HepG2 (cell line): ENCODE data around the gene TMEM38A. TPM values are rescaled to one million over a fixed set of nuclear protein-coding genes. Genes with fewer than 3 reads are reported as not detected.

ENCODE experiments used
- ATAC-seq: fragments of 200-7000 bp; cut with Tn5 transposase; 3 replicates; pipeline ENCODE4 v1.9.1; 2020; ENCODE audit warnings: mild to moderate bottlenecking, moderate library complexity
- BruUV-seq: library from RNA; stranded (reverse); fragments of 400-500 nt; replicated peaks from 2 replicates; lab custom pipeline; 2021; lab: Mats Ljungman, UMichigan
- CTCF ChIA-PET: fragments of 300-600 bp; formaldehyde crosslinking; extraction: SDS; loops from one replicate; lab custom pipeline; 2021; ENCODE audit warnings: low total read pairs, inconsistent platforms, low intra/inter-chr PET ratio; lab: Yijun Ruan, JAX
- POLR2A ChIA-PET: fragments of 350-600 bp; sonication (Branson Sonifier 250); formaldehyde crosslinking; loops from one replicate; lab custom pipeline; 2020; ENCODE audit warnings: antibody characterized with exemption, inconsistent platforms; lab: Yijun Ruan, JAX
- DNase-seq: peaks from one replicate; pipeline ENCODE4 v3.0.0-alpha.2; 2015; ENCODE audit warnings: low spot score
- FAIRE-seq: peaks from 3 replicates; lab custom pipeline; 2011; peaks lifted over from hg19 to GRCh38; lab: Jason Lieb, UNC
- H2AFZ ChIP-seq: one replicate; pipeline ENCODE4 v1.6.1; 2011; ENCODE audit warnings: low read length, inconsistent platforms
- H3K27ac ChIP-seq: fragments of 300-600 bp; 3 replicates; pipeline ENCODE4 v1.8.0; 2011; ENCODE audit warnings: mixed run types, mild to moderate bottlenecking, mixed read lengths, low read length, inconsistent platforms; ENCODE audit not compliant: insufficient read depth; ENCODE audit errors: extremely low read length
- H3K27me3 ChIP-seq, 2 experiments: fragments of 200-600 bp in 1 of 2; 2 replicates in 1 of 2; 3 replicates in 1 of 2; pipeline versions ENCODE4 v1.6.0 to v1.8.0; 2011; ENCODE audit warnings: low read length in 2 of 2, mild to moderate bottlenecking in 2 of 2, moderate library complexity in 2 of 2, inconsistent platforms in 1 of 2; ENCODE audit not compliant: insufficient read depth in 2 of 2, control insufficient read depth in 1 of 2
- H3K36me3 ChIP-seq, 2 experiments: fragments of 200-600 bp in 1 of 2; replicated peaks in 1 of 2; 2 replicates in 1 of 2; 3 replicates in 1 of 2; pipeline versions ENCODE4 v1.5.1 to v1.8.0; 2011; ENCODE audit warnings: low read length in 2 of 2, inconsistent platforms in 1 of 2; ENCODE audit not compliant: insufficient read depth in 2 of 2, control insufficient read depth in 1 of 2
- H3K4me1 ChIP-seq: 2 replicates; pipeline ENCODE4 v1.5.1; 2012; ENCODE audit warnings: low read length, inconsistent platforms; ENCODE audit not compliant: insufficient read depth
- H3K4me2 ChIP-seq: 2 replicates; pipeline ENCODE4 v1.6.0; 2011; ENCODE audit warnings: low read depth, low read length, inconsistent platforms
- H3K4me3 ChIP-seq, 3 experiments: fragments of 200-600 bp in 1 of 3; sonication (generic), shearing (Covaris generic) in 1 of 3; replicated peaks in 1 of 3; 2 replicates each; pipeline ENCODE4 v1.5.1; 2011 to 2016; ENCODE audit warnings: low read length in 3 of 3, inconsistent platforms in 2 of 3, low read depth in 2 of 3, mild to moderate bottlenecking in 2 of 3, control low read depth in 1 of 3, mixed read lengths in 1 of 3; ENCODE audit not compliant: insufficient read depth in 1 of 3
- H3K79me2 ChIP-seq: one replicate; pipeline ENCODE4 v1.6.1; 2011; ENCODE audit warnings: low read length, inconsistent platforms; ENCODE audit not compliant: insufficient read depth
- H3K9ac ChIP-seq: 2 replicates; pipeline ENCODE4 v1.6.0; 2011; ENCODE audit warnings: mild to moderate bottlenecking, low read depth, low read length, inconsistent platforms; ENCODE audit not compliant: insufficient read depth
- H3K9me3 ChIP-seq: 2 replicates; pipeline ENCODE4 v1.5.1; 2012; ENCODE audit warnings: mild to moderate bottlenecking, low read length
- H4K20me1 ChIP-seq: 2 replicates; pipeline ENCODE4 v1.6.0; 2011; ENCODE audit warnings: inconsistent platforms, mild to moderate bottlenecking, low read length, moderate library complexity; ENCODE audit not compliant: insufficient read depth
- AKAP8 ChIP-seq: sonication (generic); formaldehyde crosslinking; IDR thresholded peaks from 2 replicates; pipeline ENCODE4 v1.5.1; 2020; ENCODE audit warnings: mild to moderate bottlenecking, missing genetic modification reagents
- CREB3 ChIP-seq: sonication (generic); formaldehyde crosslinking; IDR thresholded peaks from 2 replicates; pipeline ENCODE4 v1.5.0; 2020; ENCODE audit warnings: missing genetic modification reagents
- FOXJ3 ChIP-seq: sonication (generic); formaldehyde crosslinking; IDR thresholded peaks from 2 replicates; pipeline ENCODE4 v1.4.0; 2020; ENCODE audit warnings: missing genetic modification reagents, mild to moderate bottlenecking, borderline replicate concordance
- GMEB1 ChIP-seq: sonication (generic); formaldehyde crosslinking; IDR thresholded peaks from 2 replicates; pipeline ENCODE4 v1.5.1; 2020; ENCODE audit warnings: missing genetic modification reagents, mild to moderate bottlenecking, borderline replicate concordance
- HIC2 ChIP-seq: sonication (generic); formaldehyde crosslinking; IDR thresholded peaks from 2 replicates; pipeline ENCODE4 v1.9.0; 2022; ENCODE audit warnings: low read depth, missing genetic modification reagents
- LCORL ChIP-seq, 2 experiments: fragments of 450-650 bp in 1 of 2; sonication (generic) in 1 of 2; formaldehyde crosslinking in 1 of 2; IDR thresholded peaks; 2 replicates each; pipeline versions ENCODE4 v1.5.0 to v1.6.1; 2017 to 2020; ENCODE audit warnings: antibody characterized with exemption in 1 of 2, missing genetic modification reagents in 1 of 2
- MATR3 ChIP-seq: sonication (generic); formaldehyde crosslinking; IDR thresholded peaks from 2 replicates; pipeline ENCODE4 v1.4.0; 2020; ENCODE audit warnings: missing genetic modification reagents
- SIX1 ChIP-seq: sonication (generic); formaldehyde crosslinking; IDR thresholded peaks from 2 replicates; pipeline ENCODE4 v1.4.0; 2020; ENCODE audit warnings: missing genetic modification reagents, borderline replicate concordance
- ZNF124 ChIP-seq: sonication (generic); formaldehyde crosslinking; IDR thresholded peaks from 2 replicates; pipeline ENCODE4 v1.4.0; 2020; ENCODE audit warnings: missing genetic modification reagents
- in situ Hi-C: cut with HindIII; loops from 2 replicates; pipeline ENCODE4 v1.10.0; 2017; ENCODE audit warnings: low pct_unique_long_range_greater_than_20kb; ENCODE audit not compliant: extremely low pct_ligation_motif_present
- intact Hi-C: fragments of 100-400 bp; cut with micrococcal nuclease; formaldehyde crosslinking; loops from one replicate; pipeline ENCODE4 v1.10.0; 2022; ENCODE audit not compliant: unreplicated experiment
- polyA plus RNA-seq, 8 experiments: library from polyadenylated mRNA; depleted of rRNA in 3 of 8; stranded (reverse) in 7 of 8; unstranded in 1 of 8; fragments of >200 nt; fragmentation: Illumina TruSeq in 4 of 8; extraction: Trizol in 4 of 8; gene quantifications; 2 replicates each; pipeline versions ENCODE4 v1.2.1 to v1.2.3, GENCODE V29; 2011 to 2016; ENCODE audit warnings: low read depth in 4 of 8, missing spikeins in 1 of 8, mixed read lengths in 1 of 8; ENCODE audit not compliant: insufficient read depth in 1 of 8
- total RNA-seq, 5 experiments: library from RNA; depleted of rRNA; stranded (reverse); fragments of >200 nt; fragmentation: Illumina TruSeq; extraction: Trizol; gene quantifications; 2 replicates each; pipeline ENCODE4 v1.2.3, GENCODE V29; 2016; ENCODE audit warnings: low read depth in 1 of 5
- TF ChIP-seq, protein P1 (sequence below): sonication (generic); formaldehyde crosslinking; IDR thresholded peaks from 2 replicates; pipeline ENCODE4 v1.8.1; 2022; ENCODE audit warnings: low read depth, mild to moderate bottlenecking, missing genetic modification reagents

TMEM38A gene
- total and polyA plus RNA-seq, 2 of the 13 experiments (the other 11 are each of a cell fraction or from before 2014, with no cell fraction given): 4.8 to 6.8 TPM

DNA sequence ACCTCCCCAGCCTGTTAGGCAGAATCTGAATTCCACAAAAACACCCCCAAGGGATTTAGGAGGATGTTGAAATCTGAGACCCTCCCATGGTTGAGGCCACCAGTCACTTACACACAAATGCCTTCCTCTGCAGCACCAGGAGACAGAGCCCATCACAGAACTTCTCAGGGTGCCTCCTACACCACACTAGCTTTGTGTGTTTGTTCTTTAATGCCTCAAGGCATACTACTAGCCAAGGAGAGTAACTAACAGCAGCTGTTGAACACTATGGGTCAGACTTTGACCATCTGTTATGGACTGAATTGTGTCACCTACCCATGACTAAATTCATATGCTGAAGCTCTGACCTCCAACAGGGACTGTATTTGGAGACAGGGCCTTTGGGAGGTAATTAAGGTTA lies 23.4 kb upstream of the TMEM38A start:
- no peak overlapping the region for H3K9ac ChIP-seq
- H3K4me2 ChIP-seq: no peak overlapping the region
- FAIRE-seq (no peak), DNase-seq (no peak), ATAC-seq (no peak; the same call in 2 of the 3 replicates)
- peaks cover 2% of the 10 kb centered on the region for H4K20me1 ChIP-seq
- no peaks in the 10 kb centered on the region for H3K9me3 ChIP-seq
- peaks cover 31% of the 10 kb centered on the region for H3K79me2 ChIP-seq
- intact Hi-C loops: no loop called here
- POLR2A ChIA-PET: interaction anchor here (1.1 to 1.5 kb wide), 2 partner anchors 23 to 65 kb away, joined by 4 to 6 read pairs; partner anchors contain the start of gene SLC35E1
- H3K4me3 ChIP-seq: no peak overlapping the region
- H3K36me3 ChIP-seq: peaks cover 15 to 25% of the 10 kb centered on the region in 2 experiments; a peak in 4 of 5 replicates
- H3K4me1 ChIP-seq: peaks cover 11% of the 10 kb centered on the region
- no peak overlapping the region for H3K27ac ChIP-seq
- TF ChIP-seq, protein P1, sequence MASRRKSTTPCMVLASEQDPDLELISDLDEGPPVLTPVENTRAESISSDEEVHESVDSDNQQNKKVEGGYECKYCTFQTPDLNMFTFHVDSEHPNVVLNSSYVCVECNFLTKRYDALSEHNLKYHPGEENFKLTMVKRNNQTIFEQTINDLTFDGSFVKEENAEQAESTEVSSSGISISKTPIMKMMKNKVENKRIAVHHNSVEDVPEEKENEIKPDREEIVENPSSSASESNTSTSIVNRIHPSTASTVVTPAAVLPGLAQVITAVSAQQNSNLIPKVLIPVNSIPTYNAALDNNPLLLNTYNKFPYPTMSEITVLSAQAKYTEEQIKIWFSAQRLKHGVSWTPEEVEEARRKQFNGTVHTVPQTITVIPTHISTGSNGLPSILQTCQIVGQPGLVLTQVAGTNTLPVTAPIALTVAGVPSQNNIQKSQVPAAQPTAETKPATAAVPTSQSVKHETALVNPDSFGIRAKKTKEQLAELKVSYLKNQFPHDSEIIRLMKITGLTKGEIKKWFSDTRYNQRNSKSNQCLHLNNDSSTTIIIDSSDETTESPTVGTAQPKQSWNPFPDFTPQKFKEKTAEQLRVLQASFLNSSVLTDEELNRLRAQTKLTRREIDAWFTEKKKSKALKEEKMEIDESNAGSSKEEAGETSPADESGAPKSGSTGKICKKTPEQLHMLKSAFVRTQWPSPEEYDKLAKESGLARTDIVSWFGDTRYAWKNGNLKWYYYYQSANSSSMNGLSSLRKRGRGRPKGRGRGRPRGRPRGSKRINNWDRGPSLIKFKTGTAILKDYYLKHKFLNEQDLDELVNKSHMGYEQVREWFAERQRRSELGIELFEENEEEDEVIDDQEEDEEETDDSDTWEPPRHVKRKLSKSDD (CRISPR knock-in tag): no peak
- TF ChIP-seq CREB3 (CRISPR knock-in tag): no peak
- TF ChIP-seq MATR3 (CRISPR knock-in tag): no peak
- TF ChIP-seq SIX1 (CRISPR knock-in tag): no peak
- TF ChIP-seq ZNF124 (CRISPR knock-in tag): no peak
- TF ChIP-seq FOXJ3: no peak
- TF ChIP-seq AKAP8 (CRISPR knock-in tag): no peak
- no peak for TF ChIP-seq GMEB1 (CRISPR knock-in tag)
- TF ChIP-seq LCORL (IDR thresholded peaks at IDR 0.05): no peak
- TF ChIP-seq LCORL (CRISPR knock-in tag; IDR thresholded peaks at IDR 0.05): no peak
- TF ChIP-seq HIC2 (CRISPR knock-in tag): no peak
- CTCF ChIA-PET: no interaction called here
- H2AFZ ChIP-seq: no peak overlapping the region
- in situ Hi-C loops: no loop called here
- no peaks in the 10 kb centered on the region for H3K27me3 ChIP-seq
- no TSS peak for BruUV-seq
